GM12865 (cell line): Measurements from ENCODE around the gene TRPV6.

Experiments used
- DNase-seq: peaks from one replicate; pipeline ENCODE4 v3.0.0; 2010; ENCODE audit warnings: low read depth
- H3K4me3 ChIP-seq: 2 replicates; pipeline ENCODE4 v1.5.1; 2011; ENCODE audit warnings: mild to moderate bottlenecking, low read depth, low read length, control low read depth
- CTCF ChIP-seq: IDR thresholded peaks from 2 replicates; pipeline ENCODE4 v1.5.1; 2011; ENCODE audit warnings: low read length, control low read depth, low read depth, inconsistent platforms; ENCODE audit not compliant: insufficient read depth; ENCODE audit errors: missing control alignments

TRPV6 gene

GRCh38 chr7:142880876-142881505, 4.6 kb downstream of the TRPV6 start:
- peak; percentile 89 for TF ChIP-seq CTCF
- DNase-seq, result peak; percentile 60
- no peak overlapping the region for H3K4me3 ChIP-seq

- DNase-seq, result no peak
- H3K4me3 ChIP-seq, result no peak overlapping the region
- TF ChIP-seq CTCF, result no peak
These were observed 6.5 kb downstream of the TRPV6 start for GRCh38 chr7:142879060-142879459.

- TF ChIP-seq CTCF, result no peak
- no peak overlapping the region for H3K4me3 ChIP-seq
- no peak for DNase-seq
These were observed 7.2 kb downstream of the TRPV6 start for GRCh38 chr7:142878315-142878714.

GRCh38 chr7:142876991-142877910, 8.3 kb downstream of the TRPV6 start:
- TF ChIP-seq CTCF, result no peak
- H3K4me3 ChIP-seq, result no peak overlapping the region
- DNase-seq, result no peak

GRCh38 chr7:142876236-142876960, 9.1 kb downstream of the TRPV6 start:
- TF ChIP-seq CTCF, result no peak
- DNase-seq, result no peak
- H3K4me3 ChIP-seq, result no peak overlapping the region

- no peak for TF ChIP-seq CTCF
- no peak overlapping the region for H3K4me3 ChIP-seq
- DNase-seq, result no peak
These were observed 10.1 kb downstream of the TRPV6 start for GRCh38 chr7:142875456-142875855.
